H1 (cell line): ENCODE measurements around the gene BORCS8.

Source experiments
- CREB1 ChIP-seq: IDR thresholded peaks from 2 replicates; pipeline ENCODE4 v1.6.1; 2012; ENCODE audit warnings: inconsistent platforms
- CTCF ChIP-seq, 3 experiments: IDR thresholded peaks; 1 replicate in 2 of 3; 2 replicates in 1 of 3; pipeline versions ENCODE4 v1.5.1 to v1.6.1; 2011; ENCODE audit warnings: low read length in 3 of 3, mild to moderate bottlenecking in 3 of 3, inconsistent platforms in 2 of 3, low read depth in 1 of 3, moderate library complexity in 1 of 3; ENCODE audit not compliant: insufficient read depth in 1 of 3; ENCODE audit errors: control extremely low read depth in 1 of 3
- MAFK ChIP-seq: IDR thresholded peaks from 2 replicates; pipeline ENCODE4 v1.6.1; 2012; ENCODE audit warnings: low read depth, mild to moderate bottlenecking, improper control_type of control experiment, low read length
- NRF1 ChIP-seq: IDR thresholded peaks from 2 replicates; pipeline ENCODE4 v1.6.1; 2011; ENCODE audit warnings: mild to moderate bottlenecking, low read depth, low read length, improper control_type of control experiment
- POLR2A ChIP-seq, 2 experiments: IDR thresholded peaks; 1 replicate in 1 of 2; 2 replicates in 1 of 2; pipeline ENCODE4 v1.6.1; 2011; ENCODE audit warnings: low read depth in 2 of 2, low read length in 2 of 2, mild to moderate bottlenecking in 2 of 2; ENCODE audit errors: control extremely low read depth in 1 of 2
- POLR2AphosphoS5 ChIP-seq: IDR thresholded peaks from 2 replicates; pipeline ENCODE4 v1.6.1; 2011; ENCODE audit warnings: low read depth, low read length
- RAD21 ChIP-seq, 2 experiments: IDR thresholded peaks in 1 of 2; conservative IDR thresholded peaks in 1 of 2; 2 replicates each; pipeline ENCODE4 v1.6.1; 2011; ENCODE audit warnings: low read depth in 2 of 2, low read length in 2 of 2, improper control_type of control experiment in 1 of 2, inconsistent platforms in 1 of 2, mild to moderate bottlenecking in 1 of 2, moderate library complexity in 1 of 2
- SIRT6 ChIP-seq: IDR thresholded peaks from one replicate; pipeline ENCODE4 v1.7.1; 2012; ENCODE audit warnings: low read length, inconsistent platforms
- SIX5 ChIP-seq: IDR thresholded peaks from 2 replicates; pipeline ENCODE4 v1.6.1; 2011; ENCODE audit warnings: mild to moderate bottlenecking, low read depth, low read length
- TBP ChIP-seq: IDR thresholded peaks from 2 replicates; pipeline ENCODE4 v1.6.1; 2011; ENCODE audit warnings: low read depth, low read length, improper control_type of control experiment
- YY1 ChIP-seq: IDR thresholded peaks from 2 replicates; pipeline ENCODE4 v1.6.1; 2011; ENCODE audit warnings: low read depth, mild to moderate bottlenecking, low read length
- ZNF274 ChIP-seq: IDR thresholded peaks from 2 replicates; pipeline ENCODE4 v1.7.0; 2012; ENCODE audit warnings: low read length, borderline replicate concordance; ENCODE audit errors: extremely low read depth
- TF ChIP-seq, protein P1 (sequence below): IDR thresholded peaks from 2 replicates; pipeline ENCODE4 v1.6.1; 2012; ENCODE audit warnings: inconsistent platforms

DNA sequence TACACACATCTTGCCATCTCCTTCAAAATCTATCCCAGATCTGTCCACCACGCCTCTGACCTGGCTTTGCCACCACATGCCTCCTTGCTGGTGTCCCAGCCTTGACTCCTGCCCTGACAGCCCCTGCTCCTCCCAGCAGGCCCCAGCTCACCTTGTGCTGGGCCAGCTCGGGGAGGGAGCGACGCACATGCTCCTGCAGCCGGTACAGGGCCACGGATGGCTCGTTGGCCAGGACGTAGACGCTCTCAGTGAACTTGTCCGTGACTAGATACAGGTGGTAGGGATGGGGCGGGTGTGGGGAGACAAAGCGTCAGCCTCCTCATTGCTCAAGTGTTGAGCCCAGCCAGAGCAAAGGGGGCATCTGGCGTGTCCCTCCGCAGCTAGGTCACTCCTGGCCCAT lies 5.2 kb downstream of the BORCS8 start:
- TF ChIP-seq ZNF274 (no peak), RAD21 (IDR thresholded peaks at IDR 0.05 in 1 of 2, conservative IDR thresholded peaks at IDR 0.05 in 1 of 2; ENCODE audit: low read depth in 2 of 2, low read length in 2 of 2) (no peak), NRF1 (no peak), POLR2A (IDR thresholded peaks at IDR 0.05; ENCODE audit: control extremely low read depth in 1 of 2, low read depth in 2 of 2, low read length in 2 of 2) (no peak), CREB1 (no peak), SIRT6 (no peak), SIX5 (no peak), YY1 (no peak), CTCF (IDR thresholded peaks at IDR 0.05; ENCODE audit: control extremely low read depth in 1 of 3, insufficient read depth in 1 of 3, low read depth in 1 of 3, low read length in 3 of 3) (no peak), TBP (no peak), POLR2AphosphoS5 (no peak), MAFK (no peak)
- TF ChIP-seq, protein P1, sequence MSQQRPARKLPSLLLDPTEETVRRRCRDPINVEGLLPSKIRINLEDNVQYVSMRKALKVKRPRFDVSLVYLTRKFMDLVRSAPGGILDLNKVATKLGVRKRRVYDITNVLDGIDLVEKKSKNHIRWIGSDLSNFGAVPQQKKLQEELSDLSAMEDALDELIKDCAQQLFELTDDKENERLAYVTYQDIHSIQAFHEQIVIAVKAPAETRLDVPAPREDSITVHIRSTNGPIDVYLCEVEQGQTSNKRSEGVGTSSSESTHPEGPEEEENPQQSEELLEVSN = no peak
